GM19467 (cell line): ENCODE data around the gene ERICH6B.

ENCODE experiments used
- ATAC-seq: cut with Tn5 transposase; IDR thresholded peaks from one replicate; pipeline ENCODE4 v1.9.1; 2021; ENCODE audit warnings: mild to moderate bottlenecking, moderate library complexity; ENCODE audit not compliant: unreplicated experiment

Gene ERICH6B

GRCh38 chr13:45602183-45603170, 13.1 kb downstream of the ERICH6B start:
- ATAC-seq = no peak

GRCh38 chr13:45601680-45602079, 13.9 kb downstream of the ERICH6B start:
- no peak for ATAC-seq

DNA sequence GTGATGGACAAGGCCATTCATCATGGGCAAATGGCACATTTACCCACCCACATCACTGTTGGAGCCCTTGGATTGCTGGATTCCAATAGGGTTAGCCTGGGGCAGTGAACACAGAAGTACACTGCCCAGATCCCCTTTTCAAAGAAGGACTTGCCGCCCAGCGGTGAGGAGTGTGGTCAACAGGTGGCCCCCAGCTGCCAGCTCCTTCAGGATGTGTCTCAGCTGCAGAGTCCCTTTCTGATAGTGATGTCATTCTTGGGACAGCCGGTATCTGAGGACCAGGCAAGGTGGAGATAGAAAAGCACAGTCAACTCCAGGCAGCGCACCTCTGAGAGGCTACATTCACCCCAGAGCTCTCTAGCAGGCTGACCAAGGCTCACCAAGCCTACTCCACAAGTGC, 16.9 kb downstream of the ERICH6B start:
- no peak for ATAC-seq

- ATAC-seq = no peak
Observed at GRCh38 chr13:45596800-45597475, 18.6 kb downstream of the ERICH6B start.

DNA sequence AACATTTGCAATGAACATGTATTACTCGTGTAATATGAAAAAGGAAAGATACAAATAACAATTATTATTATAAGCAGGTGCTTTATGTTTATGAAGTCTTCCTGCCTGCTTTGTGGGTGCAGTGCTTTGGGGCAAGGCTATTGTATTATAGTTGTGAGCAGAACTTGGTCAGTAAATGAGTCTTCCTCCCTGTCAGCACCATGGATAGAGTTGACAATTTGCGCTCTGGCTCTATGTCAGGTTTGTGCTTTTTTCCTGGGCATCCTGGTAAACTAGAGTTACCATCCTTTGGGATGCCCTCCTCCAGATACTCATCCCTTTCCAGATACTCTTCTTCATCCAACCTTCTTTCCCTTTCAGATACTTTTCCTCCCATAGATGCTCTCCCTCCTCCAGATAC, 19.6 kb downstream of the ERICH6B start:
- ATAC-seq = no peak

DNA sequence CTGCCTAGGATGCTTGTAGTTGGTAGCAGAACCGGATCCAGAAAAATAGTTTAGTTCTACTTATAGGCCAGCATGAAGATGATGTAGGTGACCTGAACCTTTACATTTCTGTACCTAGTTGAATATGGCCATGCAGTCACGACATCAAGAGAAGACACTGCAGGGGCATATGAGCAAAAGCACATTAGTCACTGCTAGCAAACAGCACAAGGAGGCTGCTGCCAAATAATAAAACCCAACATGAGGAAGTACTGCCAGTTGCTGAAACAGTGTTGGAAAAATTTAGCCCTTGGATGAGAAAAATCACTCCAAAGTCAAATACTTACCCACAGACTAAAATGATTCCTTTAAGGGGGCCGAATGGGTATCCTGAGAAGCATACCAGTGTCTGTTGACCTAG, 20.8 kb downstream of the ERICH6B start:
- no peak for ATAC-seq

GRCh38 chr13:45594227-45594626, 21.3 kb downstream of the ERICH6B start:
- no peak for ATAC-seq

DNA sequence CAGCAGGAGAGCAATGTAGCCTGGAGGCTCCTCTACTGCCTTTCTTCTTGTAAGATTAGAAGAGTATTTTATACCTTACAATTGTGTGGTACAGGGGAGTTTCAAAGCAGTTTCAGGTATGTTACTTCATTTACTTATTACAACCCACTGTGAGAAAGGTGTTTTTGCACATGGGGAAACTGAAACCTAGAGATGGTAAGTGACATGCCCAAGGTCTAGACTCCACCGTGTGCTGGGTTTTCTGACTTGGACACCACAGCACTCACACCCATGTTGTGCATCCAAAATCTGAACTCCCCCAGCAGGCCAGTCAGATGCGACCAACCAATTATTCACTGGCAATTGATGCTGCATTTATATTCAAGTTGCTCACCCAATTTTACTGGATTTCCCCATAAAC, 22.8 kb downstream of the ERICH6B start:
- no peak for ATAC-seq

DNA sequence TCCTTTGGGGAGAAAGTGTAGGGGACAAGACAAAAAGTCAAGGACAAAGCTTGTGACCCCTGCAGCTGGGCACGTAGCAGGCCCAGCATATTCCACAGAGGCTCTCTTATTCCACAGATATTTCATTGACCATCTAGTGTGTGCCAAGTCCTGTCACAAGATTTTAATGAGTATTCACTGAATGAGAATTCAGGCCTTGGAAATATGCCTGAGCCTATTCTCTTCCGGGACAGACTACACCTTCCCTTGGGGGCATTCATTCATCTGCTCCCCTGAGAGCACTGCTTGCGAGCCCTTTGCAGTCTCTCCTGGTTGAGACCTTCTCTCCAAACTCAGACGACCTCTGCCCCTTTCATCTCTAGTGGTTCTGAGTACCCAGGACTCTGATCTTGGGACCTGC, 25.5 kb downstream of the ERICH6B start:
- no peak for ATAC-seq

DNA sequence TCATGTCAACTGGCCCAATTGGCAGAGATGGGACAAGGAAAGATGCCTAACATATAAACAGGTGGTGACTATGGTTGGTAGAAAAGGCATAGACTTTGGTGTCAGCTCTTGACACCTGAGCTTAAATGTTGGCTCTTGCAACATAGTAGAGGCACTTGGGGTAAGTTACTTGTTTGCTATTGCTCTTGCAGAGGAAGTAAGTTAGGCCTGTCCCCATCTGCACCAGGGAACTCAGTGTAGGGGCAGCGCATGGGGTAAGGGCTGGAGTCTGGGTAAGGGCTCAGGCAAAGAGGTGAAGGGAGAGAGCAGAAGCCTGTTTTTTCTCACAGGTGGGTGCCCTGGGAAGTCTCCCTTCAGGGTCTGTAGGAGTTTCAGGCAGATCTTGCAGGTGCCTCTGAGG, 27.6 kb downstream of the ERICH6B start:
- no peak for ATAC-seq

- ATAC-seq = no peak
Observed at GRCh38 chr13:45584816-45585215, 30.7 kb downstream of the ERICH6B start.

DNA sequence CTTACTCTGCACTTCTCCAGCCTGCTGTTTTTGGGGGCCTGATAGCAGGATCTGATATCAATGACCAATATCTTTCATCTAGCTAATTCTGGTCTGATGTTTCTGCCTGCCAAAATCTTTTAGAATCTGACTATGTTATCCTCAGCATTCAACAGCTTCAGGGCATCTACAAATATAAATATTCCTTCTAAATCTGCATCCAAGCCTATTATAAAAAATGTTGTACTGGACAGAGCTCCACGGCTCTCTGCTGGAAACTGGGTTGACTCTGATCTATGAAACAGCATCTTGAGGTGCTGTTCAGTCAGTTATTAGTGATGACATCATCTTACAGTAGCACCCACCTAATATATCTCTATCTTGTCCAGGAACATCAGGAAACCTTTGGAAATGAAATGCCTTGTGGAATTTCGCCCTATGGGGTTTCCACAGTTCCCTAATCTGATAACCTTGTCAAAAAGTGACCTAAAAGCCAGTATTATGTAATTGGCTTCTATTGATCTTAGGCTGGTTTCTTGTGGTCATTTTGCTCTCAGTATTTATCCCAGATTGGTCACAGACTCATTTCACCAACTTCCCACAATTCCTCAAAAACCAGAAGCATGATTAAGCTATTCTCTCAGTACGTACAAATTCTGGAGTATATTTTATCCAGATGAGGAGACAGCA, 33.0 kb downstream of the ERICH6B start:
- no peak for ATAC-seq

DNA sequence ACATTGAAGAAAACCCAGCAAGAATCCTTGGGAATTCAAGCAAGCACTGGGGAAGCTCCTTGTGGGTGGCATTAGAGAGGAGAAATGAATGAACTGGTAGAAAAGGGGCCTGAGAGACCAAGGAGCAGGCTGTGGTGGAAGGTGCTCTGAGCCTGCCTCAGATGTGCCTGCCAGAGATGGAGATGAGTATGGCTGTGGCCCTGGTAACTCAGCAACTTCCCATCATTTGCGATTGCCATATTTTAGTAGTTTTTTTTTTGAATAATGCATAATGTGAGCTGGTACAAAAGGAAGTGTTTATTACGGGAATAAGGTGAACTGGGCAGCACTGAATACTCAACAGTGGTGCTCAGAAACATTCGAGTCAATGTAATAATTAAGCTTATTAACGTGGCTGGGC, 39.1 kb downstream of the ERICH6B start:
- no peak for ATAC-seq

- ATAC-seq = no peak
Observed at GRCh38 chr13:45575830-45576180, 39.7 kb downstream of the ERICH6B start.

DNA sequence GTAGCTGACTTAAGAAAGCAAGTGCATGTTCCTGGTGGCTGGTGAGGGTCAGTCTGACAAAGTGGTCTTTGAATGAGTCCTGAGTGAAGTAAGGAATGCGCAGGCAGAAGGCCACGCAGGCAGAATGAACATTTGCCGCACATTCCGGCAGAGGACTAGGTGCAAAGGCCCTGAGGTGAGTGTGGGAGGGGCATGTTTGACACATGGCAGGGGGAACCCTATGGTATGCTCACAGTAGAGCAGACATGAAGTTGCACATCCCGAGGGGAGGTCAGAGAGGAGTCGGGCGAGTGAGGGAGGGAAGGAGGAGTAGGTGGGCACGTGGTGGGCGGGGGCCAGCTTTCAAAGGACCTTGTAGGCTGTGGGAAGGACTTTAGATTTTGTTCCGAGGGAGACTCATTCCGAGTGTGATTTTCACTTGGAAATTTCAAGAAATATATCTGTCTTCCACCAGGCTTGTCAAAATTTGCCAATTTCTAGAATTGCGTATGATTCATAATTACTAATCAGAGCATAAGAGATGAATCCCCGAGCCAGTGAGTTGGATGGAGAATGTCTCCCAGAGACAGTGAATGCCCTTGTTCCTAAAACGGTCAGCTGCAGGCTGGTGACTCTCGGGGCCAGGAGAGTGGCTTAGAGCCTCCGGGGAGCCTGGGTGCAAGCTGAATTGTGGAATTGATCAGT, 40.3 kb downstream of the ERICH6B start:
- no peak for ATAC-seq

- ATAC-seq = no peak
Observed at GRCh38 chr13:45565331-45565730, 50.2 kb downstream of the ERICH6B start.

DNA sequence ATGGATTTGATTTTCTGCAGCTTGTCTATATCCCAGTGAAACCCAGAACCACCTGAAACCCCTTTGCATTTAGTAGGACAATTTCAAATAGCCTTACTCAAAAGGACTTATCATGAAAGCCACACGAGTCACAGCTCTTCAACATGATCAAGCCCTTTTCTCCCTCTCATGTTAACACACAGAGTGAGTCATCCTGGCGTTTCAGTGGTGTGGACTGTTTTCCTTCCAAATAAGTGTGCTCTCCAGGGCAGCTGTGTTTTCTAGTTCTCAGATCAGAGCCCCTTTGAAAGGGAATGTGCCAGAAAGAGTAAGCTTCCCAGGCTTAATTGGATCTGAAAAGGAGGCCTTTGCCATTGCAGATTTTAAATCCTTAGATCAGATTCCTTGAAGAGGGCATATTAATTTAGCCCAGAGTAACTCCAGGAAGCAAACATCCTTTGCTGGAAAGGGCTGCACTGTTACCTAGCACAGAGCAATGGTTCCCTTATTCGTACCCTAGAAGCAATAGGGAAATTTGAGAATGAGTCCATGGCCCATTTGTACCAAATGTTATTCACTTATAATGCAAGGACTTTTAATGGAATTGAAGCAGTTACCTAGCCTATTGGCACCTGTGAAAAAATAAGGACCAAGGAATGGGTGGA, 51.3 kb downstream of the ERICH6B start:
- ATAC-seq = no peak

GRCh38 chr13:45554604-45555109, 60.9 kb downstream of the ERICH6B start:
- no peak for ATAC-seq

DNA sequence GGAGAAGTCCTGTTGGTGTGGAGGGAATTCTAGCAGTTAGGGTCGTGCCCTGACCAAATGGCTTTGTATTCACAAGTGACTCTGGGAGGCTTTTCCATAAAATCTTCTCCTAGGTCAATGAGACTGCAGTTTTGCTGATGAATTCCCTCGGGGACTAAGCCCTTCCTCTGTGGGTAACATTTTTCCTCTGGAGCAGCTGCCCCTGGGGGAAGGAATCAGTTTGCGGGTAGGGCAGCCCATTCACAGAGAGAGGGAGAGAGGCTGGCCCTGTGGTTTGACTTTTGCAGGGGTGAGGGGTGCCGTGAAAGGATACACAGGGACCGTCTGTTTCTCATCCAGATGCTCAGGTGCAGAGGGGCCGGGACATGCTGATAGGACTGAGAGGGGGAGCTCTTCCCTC, 67.3 kb downstream of the ERICH6B start:
- ATAC-seq = no peak

- no peak for ATAC-seq
Observed at GRCh38 chr13:45546410-45546765, 69.2 kb downstream of the ERICH6B start.
